ENCODE results near the gene PIEZO2.
A peak's percentile ranks its signal among the peaks of the same experiment; 100 is the strongest.

DNA sequence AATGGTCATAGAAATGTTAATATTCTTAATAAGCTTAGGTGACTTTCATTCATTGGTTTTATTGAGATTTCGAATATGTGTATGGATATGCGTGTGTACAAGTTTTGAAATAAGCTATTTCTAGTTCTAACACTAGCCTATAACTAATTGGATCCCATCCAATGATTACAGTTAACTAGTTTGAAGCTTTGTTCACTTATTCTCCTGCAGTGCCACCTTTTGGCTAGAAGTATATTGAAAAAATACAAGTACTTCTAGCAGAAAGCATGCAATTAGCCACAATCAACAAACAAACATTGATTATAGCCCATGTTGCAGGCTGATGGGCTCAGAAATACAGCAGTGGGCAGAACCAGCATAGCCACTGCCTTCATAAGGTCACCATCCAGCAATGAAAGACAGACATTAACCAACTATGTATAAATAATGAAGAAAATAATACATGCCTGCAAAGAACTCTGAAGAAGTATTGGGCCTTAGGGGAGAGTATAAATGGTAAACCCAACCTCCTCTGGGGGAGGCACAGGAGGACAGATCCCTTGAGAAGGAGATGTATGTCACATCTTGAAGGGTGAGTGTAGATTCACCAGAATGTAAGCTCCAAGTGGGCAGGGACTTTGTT lies 5.1 kb upstream of the PIEZO2 start:
- TF ChIP-seq, protein P1, sequence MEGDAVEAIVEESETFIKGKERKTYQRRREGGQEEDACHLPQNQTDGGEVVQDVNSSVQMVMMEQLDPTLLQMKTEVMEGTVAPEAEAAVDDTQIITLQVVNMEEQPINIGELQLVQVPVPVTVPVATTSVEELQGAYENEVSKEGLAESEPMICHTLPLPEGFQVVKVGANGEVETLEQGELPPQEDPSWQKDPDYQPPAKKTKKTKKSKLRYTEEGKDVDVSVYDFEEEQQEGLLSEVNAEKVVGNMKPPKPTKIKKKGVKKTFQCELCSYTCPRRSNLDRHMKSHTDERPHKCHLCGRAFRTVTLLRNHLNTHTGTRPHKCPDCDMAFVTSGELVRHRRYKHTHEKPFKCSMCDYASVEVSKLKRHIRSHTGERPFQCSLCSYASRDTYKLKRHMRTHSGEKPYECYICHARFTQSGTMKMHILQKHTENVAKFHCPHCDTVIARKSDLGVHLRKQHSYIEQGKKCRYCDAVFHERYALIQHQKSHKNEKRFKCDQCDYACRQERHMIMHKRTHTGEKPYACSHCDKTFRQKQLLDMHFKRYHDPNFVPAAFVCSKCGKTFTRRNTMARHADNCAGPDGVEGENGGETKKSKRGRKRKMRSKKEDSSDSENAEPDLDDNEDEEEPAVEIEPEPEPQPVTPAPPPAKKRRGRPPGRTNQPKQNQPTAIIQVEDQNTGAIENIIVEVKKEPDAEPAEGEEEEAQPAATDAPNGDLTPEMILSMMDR (IDR thresholded peaks at IDR 0.05): peak; percentile 3 to 47 (median 39)
- TF ChIP-seq POLR2A (IDR thresholded peaks at IDR 0.05): no peak
- TF ChIP-seq POLR2AphosphoS5 (IDR thresholded peaks at IDR 0.05): no peak

Measured in gastroesophageal sphincter (tissue), 3 donors.